ENCODE measurements around the gene UCP2. TPM values are rescaled to one million over a fixed set of nuclear protein-coding genes. Genes with fewer than 3 reads are reported as not detected.

Gene UCP2
- total and polyA plus RNA-seq, 2 experiments from 2014 or later = 60.1 to 76.9 TPM

DNA sequence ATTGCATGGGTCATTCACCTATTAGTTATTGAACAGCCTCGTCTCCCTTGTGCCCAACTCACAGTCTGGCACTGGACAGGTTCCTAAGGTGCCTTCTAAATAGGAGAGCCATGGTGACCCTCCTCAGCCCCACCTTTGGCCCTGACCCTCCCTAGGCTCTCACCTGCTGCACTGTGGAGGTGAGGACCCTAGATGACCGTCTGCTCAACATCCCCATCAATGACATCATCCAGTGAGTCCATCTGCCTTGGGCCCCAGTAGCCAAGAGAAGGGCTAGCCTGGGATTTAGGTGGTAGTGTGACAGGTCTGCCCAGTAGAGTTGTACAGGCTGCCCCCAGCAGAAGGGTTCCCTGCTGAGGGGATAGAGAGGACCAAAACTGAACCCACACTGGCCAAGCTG is 13.6 kb downstream of the UCP2 start:
- Mint-ChIP-seq H3K9me3 (no peaks in the 10 kb centered on the region; the same call in 2 of the 3 replicates), H3K36me3 (ENCODE audit: low read depth) (peaks cover 3% of the 10 kb centered on the region; the same call in 1 of the 3 replicates), H3K27me3 (ENCODE audit: insufficient read depth, low read depth, poor library complexity) (peaks cover 10% of the 10 kb centered on the region), H3K4me1 (peaks cover 9% of the 10 kb centered on the region), H3K27ac (no peak overlapping the region), H3K4me3 (no peak overlapping the region)
- no peak overlapping the region for H3K27ac ChIP-seq (ENCODE audit: low read depth)
- no peaks in the 10 kb centered on the region for H3K9me2 ChIP-seq (ENCODE audit: insufficient read depth)
- no peak overlapping the region for H2AFZ ChIP-seq
- no peaks in the 10 kb centered on the region for H3K27me3 ChIP-seq (ENCODE audit: insufficient read depth)
- no peak for DNase-seq (ENCODE audit: low spot score)
- no peaks in the 10 kb centered on the region for H3K36me3 ChIP-seq (ENCODE audit: insufficient read depth)
- TF ChIP-seq, protein P1, sequence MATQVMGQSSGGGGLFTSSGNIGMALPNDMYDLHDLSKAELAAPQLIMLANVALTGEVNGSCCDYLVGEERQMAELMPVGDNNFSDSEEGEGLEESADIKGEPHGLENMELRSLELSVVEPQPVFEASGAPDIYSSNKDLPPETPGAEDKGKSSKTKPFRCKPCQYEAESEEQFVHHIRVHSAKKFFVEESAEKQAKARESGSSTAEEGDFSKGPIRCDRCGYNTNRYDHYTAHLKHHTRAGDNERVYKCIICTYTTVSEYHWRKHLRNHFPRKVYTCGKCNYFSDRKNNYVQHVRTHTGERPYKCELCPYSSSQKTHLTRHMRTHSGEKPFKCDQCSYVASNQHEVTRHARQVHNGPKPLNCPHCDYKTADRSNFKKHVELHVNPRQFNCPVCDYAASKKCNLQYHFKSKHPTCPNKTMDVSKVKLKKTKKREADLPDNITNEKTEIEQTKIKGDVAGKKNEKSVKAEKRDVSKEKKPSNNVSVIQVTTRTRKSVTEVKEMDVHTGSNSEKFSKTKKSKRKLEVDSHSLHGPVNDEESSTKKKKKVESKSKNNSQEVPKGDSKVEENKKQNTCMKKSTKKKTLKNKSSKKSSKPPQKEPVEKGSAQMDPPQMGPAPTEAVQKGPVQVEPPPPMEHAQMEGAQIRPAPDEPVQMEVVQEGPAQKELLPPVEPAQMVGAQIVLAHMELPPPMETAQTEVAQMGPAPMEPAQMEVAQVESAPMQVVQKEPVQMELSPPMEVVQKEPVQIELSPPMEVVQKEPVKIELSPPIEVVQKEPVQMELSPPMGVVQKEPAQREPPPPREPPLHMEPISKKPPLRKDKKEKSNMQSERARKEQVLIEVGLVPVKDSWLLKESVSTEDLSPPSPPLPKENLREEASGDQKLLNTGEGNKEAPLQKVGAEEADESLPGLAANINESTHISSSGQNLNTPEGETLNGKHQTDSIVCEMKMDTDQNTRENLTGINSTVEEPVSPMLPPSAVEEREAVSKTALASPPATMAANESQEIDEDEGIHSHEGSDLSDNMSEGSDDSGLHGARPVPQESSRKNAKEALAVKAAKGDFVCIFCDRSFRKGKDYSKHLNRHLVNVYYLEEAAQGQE (IDR thresholded peaks at IDR 0.05; ENCODE audit: unreplicated experiment) = no peak
- TF ChIP-seq, protein P2, sequence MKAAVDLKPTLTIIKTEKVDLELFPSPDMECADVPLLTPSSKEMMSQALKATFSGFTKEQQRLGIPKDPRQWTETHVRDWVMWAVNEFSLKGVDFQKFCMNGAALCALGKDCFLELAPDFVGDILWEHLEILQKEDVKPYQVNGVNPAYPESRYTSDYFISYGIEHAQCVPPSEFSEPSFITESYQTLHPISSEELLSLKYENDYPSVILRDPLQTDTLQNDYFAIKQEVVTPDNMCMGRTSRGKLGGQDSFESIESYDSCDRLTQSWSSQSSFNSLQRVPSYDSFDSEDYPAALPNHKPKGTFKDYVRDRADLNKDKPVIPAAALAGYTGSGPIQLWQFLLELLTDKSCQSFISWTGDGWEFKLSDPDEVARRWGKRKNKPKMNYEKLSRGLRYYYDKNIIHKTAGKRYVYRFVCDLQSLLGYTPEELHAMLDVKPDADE (IDR thresholded peaks at IDR 0.05) = no peak
- H3K4me2 ChIP-seq = no peak overlapping the region
- H3K4me3 ChIP-seq = no peak overlapping the region
- no peaks in the 10 kb centered on the region for H4K20me1 ChIP-seq (replicated peaks; ENCODE audit: insufficient read depth)
- no peaks in the 10 kb centered on the region for H3K79me2 ChIP-seq (replicated peaks; ENCODE audit: insufficient read depth)
- no peak for ATAC-seq
- 0 out of 2 replicates have a peak, but pooled peaks cover 8% of the 10 kb centered on the region for H3F3A ChIP-seq (replicated peaks; ENCODE audit: low read depth)
- H3K4me1 ChIP-seq (ENCODE audit: insufficient read depth) = peaks cover 4% of the 10 kb centered on the region; the same call in 1 of the 2 replicates

DNA sequence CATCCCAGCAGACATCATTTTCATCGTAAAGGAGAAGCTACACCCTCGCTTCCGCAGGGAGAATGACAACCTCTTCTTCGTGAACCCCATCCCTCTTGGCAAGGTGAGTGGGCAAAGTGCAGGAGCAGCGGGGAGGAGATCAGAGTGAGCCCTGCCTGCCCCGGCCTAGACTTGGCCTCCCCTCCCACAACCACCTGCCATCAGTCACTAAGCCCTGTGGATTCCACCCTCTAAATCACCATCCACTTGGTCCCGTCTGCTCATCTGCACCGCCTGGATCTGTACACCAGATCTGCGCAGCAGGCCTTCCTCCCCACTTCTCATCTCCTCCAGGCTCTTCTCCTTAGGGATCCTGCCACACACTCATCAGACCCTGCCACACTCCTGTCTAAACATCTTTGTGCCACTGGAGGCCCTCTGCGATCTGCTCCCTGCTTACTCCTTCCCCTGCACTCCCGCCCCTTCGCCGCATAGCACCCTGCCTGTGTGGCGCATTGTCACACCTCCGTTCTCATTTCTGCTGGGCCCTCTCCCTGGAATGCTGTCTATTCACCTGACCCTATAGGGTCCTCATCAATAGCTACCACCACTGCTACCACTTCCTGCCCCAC is 14.2 kb downstream of the UCP2 start:
- Histone ChIP-seq H2AFZ (no peak overlapping the region), H3K79me2 (replicated peaks; ENCODE audit: insufficient read depth) (no peaks in the 10 kb centered on the region), H3K9me2 (ENCODE audit: insufficient read depth) (no peaks in the 10 kb centered on the region), H4K20me1 (replicated peaks; ENCODE audit: insufficient read depth) (no peaks in the 10 kb centered on the region), H3K27ac (ENCODE audit: low read depth) (no peak overlapping the region), H3K4me1 (ENCODE audit: insufficient read depth) (peaks cover 4% of the 10 kb centered on the region; the same call in 1 of the 2 replicates), H3K4me2 (no peak overlapping the region), H3K27me3 (ENCODE audit: insufficient read depth) (no peaks in the 10 kb centered on the region), H3F3A (replicated peaks; ENCODE audit: low read depth) (0 out of 2 replicates have a peak, but pooled peaks cover 8% of the 10 kb centered on the region), H3K36me3 (ENCODE audit: insufficient read depth) (no peaks in the 10 kb centered on the region), H3K4me3 (no peak overlapping the region)
- H3K27me3 Mint-ChIP-seq (ENCODE audit: insufficient read depth, low read depth, poor library complexity) = peaks cover 15% of the 10 kb centered on the region
- peaks cover 9% of the 10 kb centered on the region for H3K4me1 Mint-ChIP-seq
- peaks cover 2% of the 10 kb centered on the region; the same call in 1 of the 3 replicates for H3K36me3 Mint-ChIP-seq (ENCODE audit: low read depth)
- H3K9me3 Mint-ChIP-seq = no peaks in the 10 kb centered on the region; the same call in 2 of the 3 replicates
- ATAC-seq = no peak
- TF ChIP-seq CREB1 (CRISPR knock-in tag; IDR thresholded peaks at IDR 0.05; ENCODE audit: low read depth) = no peak
- DNase-seq (ENCODE audit: low spot score) = no peak
- H3K27ac Mint-ChIP-seq = no peak overlapping the region
- H3K4me3 Mint-ChIP-seq = no peak overlapping the region

DNA sequence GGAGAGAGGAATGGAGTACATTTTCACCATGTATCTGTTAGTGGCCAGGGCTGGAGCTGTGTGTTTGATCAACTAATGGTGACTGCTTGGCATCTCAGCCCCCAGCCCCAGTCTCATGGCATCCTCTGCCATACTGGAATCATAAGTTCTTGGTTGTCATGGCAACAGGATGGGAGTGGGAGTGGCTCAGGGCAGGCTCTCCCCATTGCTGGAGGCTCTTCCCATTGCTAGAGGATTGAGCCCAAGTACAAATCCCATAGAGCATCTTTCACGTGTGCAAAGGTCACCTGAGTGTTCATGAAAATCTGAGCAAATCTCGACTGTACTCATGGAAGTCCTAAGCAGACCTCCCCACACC is 16.9 kb downstream of the UCP2 start:
- Histone ChIP-seq H3K9me2 (ENCODE audit: insufficient read depth) (no peaks in the 10 kb centered on the region), H3K4me3 (no peak overlapping the region), H3F3A (replicated peaks; ENCODE audit: low read depth) (0 out of 2 replicates have a peak, but pooled peaks cover 3% of the 10 kb centered on the region), H3K36me3 (ENCODE audit: insufficient read depth) (no peaks in the 10 kb centered on the region), H3K27ac (ENCODE audit: low read depth) (no peak overlapping the region), H3K4me2 (no peak overlapping the region), H4K20me1 (replicated peaks; ENCODE audit: insufficient read depth) (no peaks in the 10 kb centered on the region), H2AFZ (no peak overlapping the region), H3K79me2 (replicated peaks; ENCODE audit: insufficient read depth) (no peaks in the 10 kb centered on the region), H3K4me1 (ENCODE audit: insufficient read depth) (peaks cover 4% of the 10 kb centered on the region; the same call in 1 of the 2 replicates), H3K27me3 (ENCODE audit: insufficient read depth) (no peaks in the 10 kb centered on the region)
- ATAC-seq (no peak), DNase-seq (ENCODE audit: low spot score) (no peak)
- Mint-ChIP-seq H3K36me3 (ENCODE audit: low read depth) (no peaks in the 10 kb centered on the region), H3K27me3 (ENCODE audit: insufficient read depth, low read depth, poor library complexity) (peaks cover 16% of the 10 kb centered on the region), H3K4me1 (peaks cover 9% of the 10 kb centered on the region), H3K27ac (no peak overlapping the region), H3K4me3 (no peak overlapping the region), H3K9me3 (no peaks in the 10 kb centered on the region; the same call in 2 of the 3 replicates)
- TF ChIP-seq, protein P1 (IDR thresholded peaks at IDR 0.05; ENCODE audit: unreplicated experiment) = no peak
- TF ChIP-seq, protein P3, sequence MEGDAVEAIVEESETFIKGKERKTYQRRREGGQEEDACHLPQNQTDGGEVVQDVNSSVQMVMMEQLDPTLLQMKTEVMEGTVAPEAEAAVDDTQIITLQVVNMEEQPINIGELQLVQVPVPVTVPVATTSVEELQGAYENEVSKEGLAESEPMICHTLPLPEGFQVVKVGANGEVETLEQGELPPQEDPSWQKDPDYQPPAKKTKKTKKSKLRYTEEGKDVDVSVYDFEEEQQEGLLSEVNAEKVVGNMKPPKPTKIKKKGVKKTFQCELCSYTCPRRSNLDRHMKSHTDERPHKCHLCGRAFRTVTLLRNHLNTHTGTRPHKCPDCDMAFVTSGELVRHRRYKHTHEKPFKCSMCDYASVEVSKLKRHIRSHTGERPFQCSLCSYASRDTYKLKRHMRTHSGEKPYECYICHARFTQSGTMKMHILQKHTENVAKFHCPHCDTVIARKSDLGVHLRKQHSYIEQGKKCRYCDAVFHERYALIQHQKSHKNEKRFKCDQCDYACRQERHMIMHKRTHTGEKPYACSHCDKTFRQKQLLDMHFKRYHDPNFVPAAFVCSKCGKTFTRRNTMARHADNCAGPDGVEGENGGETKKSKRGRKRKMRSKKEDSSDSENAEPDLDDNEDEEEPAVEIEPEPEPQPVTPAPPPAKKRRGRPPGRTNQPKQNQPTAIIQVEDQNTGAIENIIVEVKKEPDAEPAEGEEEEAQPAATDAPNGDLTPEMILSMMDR (conservative IDR thresholded peaks at IDR 0.05; ENCODE audit: low read depth in 2 of 2) = no peak

Measured in GM23338 (cell line).